HepG2 (cell line): Measurements from ENCODE around the gene CRYAA. TPM values are rescaled to one million over a fixed set of nuclear protein-coding genes. Genes with fewer than 3 reads are reported as not detected.

Experiments
- FOXK1 ChIP-seq: sonication (generic); formaldehyde crosslinking; IDR thresholded peaks from 2 replicates; pipeline ENCODE4 v1.4.0; 2020; ENCODE audit warnings: low read depth, missing genetic modification reagents, borderline replicate concordance
- GABPA ChIP-seq, 2 experiments: IDR thresholded peaks; 2 replicates each; pipeline ENCODE4 v1.6.1; 2011 to 2016; ENCODE audit warnings: low read depth in 2 of 2, low read length in 1 of 2, missing biosample characterization in 1 of 2, missing genetic modification characterization in 1 of 2
- HNRNPL ChIP-seq: fragments of 200-400 bp; formaldehyde crosslinking; IDR thresholded peaks from 2 replicates; pipeline ENCODE4 v1.6.1; 2017; ENCODE audit warnings: mild to moderate bottlenecking, low read depth, low read length
- HNRNPUL1 ChIP-seq: fragments of 200-400 bp; formaldehyde crosslinking; IDR thresholded peaks from 2 replicates; pipeline ENCODE4 v1.6.1; 2017; ENCODE audit warnings: low read depth, mild to moderate bottlenecking, low read length, moderate library complexity
- KDM5B ChIP-seq: sonication (generic); formaldehyde crosslinking; IDR thresholded peaks from 2 replicates; pipeline ENCODE4 v1.4.0; 2020; ENCODE audit warnings: missing genetic modification reagents, mild to moderate bottlenecking, borderline replicate concordance
- KLF6 ChIP-seq: IDR thresholded peaks from 2 replicates; pipeline ENCODE4 v1.8.0; 2016; ENCODE audit warnings: missing biosample characterization, missing genetic modification reagents
- NFAT5 ChIP-seq: sonication (generic); formaldehyde crosslinking; IDR thresholded peaks from 2 replicates; pipeline ENCODE4 v1.4.0; 2020; ENCODE audit warnings: missing genetic modification reagents
- ONECUT2 ChIP-seq: sonication (generic); formaldehyde crosslinking; IDR thresholded peaks from 2 replicates; pipeline ENCODE4 v1.4.0; 2020; ENCODE audit warnings: missing genetic modification reagents
- PHF8 ChIP-seq: sonication (generic); formaldehyde crosslinking; IDR thresholded peaks from 2 replicates; pipeline ENCODE4 v1.5.0; 2020; ENCODE audit warnings: missing genetic modification reagents
- POLR2AphosphoS2 ChIP-seq: IDR thresholded peaks from 2 replicates; pipeline ENCODE4 v1.6.1; 2011; ENCODE audit warnings: low read depth, low read length, improper control_type of control experiment
- SOX13 ChIP-seq, 3 experiments: fragments of 450-650 bp in 1 of 3; sonication (generic) in 1 of 3; formaldehyde crosslinking in 1 of 3; IDR thresholded peaks in 2 of 3; conservative IDR thresholded peaks in 1 of 3; 2 replicates each; pipeline versions ENCODE4 v1.5.0 to v1.6.1; 2016 to 2020; ENCODE audit warnings: antibody characterized with exemption in 1 of 3, mild to moderate bottlenecking in 1 of 3, missing compliant biosample characterization in 1 of 3, missing genetic modification reagents in 1 of 3, moderate library complexity in 1 of 3
- SP1 ChIP-seq, 2 experiments: fragments of 450-650 bp in 1 of 2; sonication (generic) in 1 of 2; formaldehyde crosslinking in 1 of 2; IDR thresholded peaks; 2 replicates each; pipeline versions ENCODE4 v1.4.0 to v1.6.1; 2016 to 2020; ENCODE audit warnings: missing genetic modification reagents in 1 of 2
- ZBTB34 ChIP-seq: sonication (generic); formaldehyde crosslinking; IDR thresholded peaks from 2 replicates; pipeline ENCODE4 v1.8.0; 2022; ENCODE audit warnings: mild to moderate bottlenecking, missing genetic modification reagents
- ZNF142 ChIP-seq: sonication (generic); formaldehyde crosslinking; IDR thresholded peaks from 2 replicates; pipeline ENCODE4 v1.4.0; 2020; ENCODE audit warnings: missing genetic modification reagents
- ZSCAN25 ChIP-seq: sonication (generic); formaldehyde crosslinking; IDR thresholded peaks from 2 replicates; pipeline ENCODE4 v1.8.0; 2022; ENCODE audit warnings: mild to moderate bottlenecking, missing genetic modification reagents
- polyA plus RNA-seq, 8 experiments: library from polyadenylated mRNA; depleted of rRNA in 3 of 8; stranded (reverse) in 7 of 8; unstranded in 1 of 8; fragments of >200 nt; fragmentation: Illumina TruSeq in 4 of 8; extraction: Trizol in 4 of 8; gene quantifications; 2 replicates each; pipeline versions ENCODE4 v1.2.1 to v1.2.3, GENCODE V29; 2011 to 2016; ENCODE audit warnings: low read depth in 4 of 8, missing spikeins in 1 of 8, mixed read lengths in 1 of 8; ENCODE audit not compliant: insufficient read depth in 1 of 8
- total RNA-seq, 5 experiments: library from RNA; depleted of rRNA; stranded (reverse); fragments of >200 nt; fragmentation: Illumina TruSeq; extraction: Trizol; gene quantifications; 2 replicates each; pipeline ENCODE4 v1.2.3, GENCODE V29; 2016; ENCODE audit warnings: low read depth in 1 of 5

CRYAA gene
- total and polyA plus RNA-seq, 2 of the 13 experiments (the other 11 are each of a cell fraction or from before 2014, with no cell fraction given) = 5.6 to 8.6 TPM

- TF ChIP-seq ZNF142 (no peak; the same call in 1 of the 2 replicates), GABPA (IDR thresholded peaks at IDR 0.05; ENCODE audit: low read depth, low read length) (no peak), GABPA (CRISPR knock-in tag; IDR thresholded peaks at IDR 0.05; ENCODE audit: low read depth) (peak; percentile 32; the same call in 1 of the 2 replicates), KDM5B (CRISPR knock-in tag) (peak; percentile 57; the same call in 1 of the 2 replicates), SP1 (IDR thresholded peaks at IDR 0.05) (no peak), SP1 (CRISPR knock-in tag; IDR thresholded peaks at IDR 0.05) (no peak), HNRNPUL1 (no peak), HNRNPL (peak; percentile 85), KLF6 (peak; percentile 67; the same call in 1 of the 2 replicates), ZBTB34 (no peak), SOX13 (IDR thresholded peaks at IDR 0.05) (no peak), SOX13 (CRISPR knock-in tag; conservative IDR thresholded peaks at IDR 0.05 in 1 of 2, IDR thresholded peaks at IDR 0.05 in 1 of 2) (peak in 1 of 2 experiments; percentile 69; a peak in 1 of 4 replicates), POLR2AphosphoS2 (no peak), ZSCAN25 (peak; percentile 96), NFAT5 (no peak), ONECUT2 (no peak), FOXK1 (CRISPR knock-in tag) (0 out of 2 replicates have a peak, but pooled peaks have one; percentile 32), PHF8 (peak; percentile 50)
Observed at GRCh38 chr21:43211072-43211759, 42.4 kb downstream of the CRYAA start (continued).
